ENCODE data around the gene CYP3A7.

- TF ChIP-seq POLR2A (IDR thresholded peaks at IDR 0.05; ENCODE audit: low read depth, low read length), result no peak
- no peak for TF ChIP-seq TAF1 (IDR thresholded peaks at IDR 0.05; ENCODE audit: low read depth, low read length)
Observed at GRCh38 chr7:99728615-99729014, 6.4 kb downstream of the CYP3A7 start.
